DOHH2 (cell line): Measurements from ENCODE around the gene SNF8.

Experiments
- CTCF ChIP-seq: fragments of 200-600 bp; sonication (generic); IDR thresholded peaks from one replicate; pipeline ENCODE4 v1.5.1; 2014; ENCODE audit warnings: antibody characterized with exemption, mild to moderate bottlenecking, low read depth, low read length; ENCODE audit not compliant: poor library complexity, severe bottlenecking
- EZH2phosphoT487 ChIP-seq: fragments of 200-600 bp; sonication (generic); IDR thresholded peaks from 2 replicates; pipeline ENCODE4 v1.6.1; 2017; ENCODE audit warnings: borderline replicate concordance, mild to moderate bottlenecking, antibody characterized with exemption, low read length, moderate library complexity, mixed read lengths

GRCh38 chr17:48903401-48903800 is 41.2 kb downstream of the SNF8 start:
- no peak for TF ChIP-seq CTCF
- TF ChIP-seq EZH2phosphoT487: no peak
